RWPE2 (cell line): ENCODE data around the gene ANO6.

ENCODE experiments used
- ATAC-seq: fragments of 200-7000 bp; cut with Tn5 transposase; 3 replicates; pipeline ENCODE4 v1.9.1; 2021; ENCODE audit warnings: low read depth
- DNase-seq: peaks from one replicate; pipeline ENCODE4 v3.0.0-alpha.2; 2020; ENCODE audit warnings: low spot score
- H3K27ac ChIP-seq: fragments of 450-650 bp; 2 replicates; pipeline ENCODE4 v1.5.1; 2017; ENCODE audit warnings: mild to moderate bottlenecking; ENCODE audit not compliant: poor library complexity, severe bottlenecking
- H3K27me3 ChIP-seq: fragments of 250-450 bp; sonication (Bioruptor Pico); 2 replicates; pipeline ENCODE4 v1.5.1; 2021; ENCODE audit warnings: mild to moderate bottlenecking, moderate library complexity; ENCODE audit not compliant: insufficient read depth, poor library complexity, severe bottlenecking
- H3K36me3 ChIP-seq: fragments of 250-450 bp; sonication (Bioruptor Pico); 2 replicates; pipeline ENCODE4 v1.5.1; 2020; ENCODE audit warnings: low read depth, mild to moderate bottlenecking, moderate library complexity
- H3K4me1 ChIP-seq: fragments of 250-450 bp; sonication (Bioruptor Pico); 2 replicates; pipeline ENCODE4 v1.5.1; 2021; ENCODE audit warnings: mild to moderate bottlenecking, moderate library complexity; ENCODE audit not compliant: insufficient read depth, poor library complexity, severe bottlenecking
- H3K4me3 ChIP-seq: fragments of 250-450 bp; sonication (Bioruptor Pico); 2 replicates; pipeline ENCODE4 v1.5.1; 2021; ENCODE audit warnings: mild to moderate bottlenecking, moderate library complexity; ENCODE audit not compliant: severe bottlenecking
- H3K9me3 ChIP-seq: fragments of 250-450 bp; sonication (Bioruptor Pico); 2 replicates; pipeline ENCODE4 v1.5.1; 2021; ENCODE audit warnings: mild to moderate bottlenecking, moderate library complexity; ENCODE audit not compliant: severe bottlenecking
- TF ChIP-seq, protein P1 (sequence below): fragments of 450-650 bp; IDR thresholded peaks from one replicate; pipeline ENCODE4 v1.5.1; 2017; ENCODE audit warnings: mild to moderate bottlenecking, moderate library complexity; ENCODE audit not compliant: poor library complexity, severe bottlenecking

Gene ANO6

GRCh38 chr12:45477526-45477925 is 261.6 kb downstream of the ANO6 start:
- Histone ChIP-seq H3K27me3 (peaks cover 5% of the 10 kb centered on the region), H3K4me3 (no peak overlapping the region), H3K36me3 (no peaks in the 10 kb centered on the region), H3K27ac (no peak overlapping the region), H3K9me3 (no peaks in the 10 kb centered on the region), H3K4me1 (no peaks in the 10 kb centered on the region)
- DNase-seq (no peak), ATAC-seq (no peak)
- TF ChIP-seq, protein P1, sequence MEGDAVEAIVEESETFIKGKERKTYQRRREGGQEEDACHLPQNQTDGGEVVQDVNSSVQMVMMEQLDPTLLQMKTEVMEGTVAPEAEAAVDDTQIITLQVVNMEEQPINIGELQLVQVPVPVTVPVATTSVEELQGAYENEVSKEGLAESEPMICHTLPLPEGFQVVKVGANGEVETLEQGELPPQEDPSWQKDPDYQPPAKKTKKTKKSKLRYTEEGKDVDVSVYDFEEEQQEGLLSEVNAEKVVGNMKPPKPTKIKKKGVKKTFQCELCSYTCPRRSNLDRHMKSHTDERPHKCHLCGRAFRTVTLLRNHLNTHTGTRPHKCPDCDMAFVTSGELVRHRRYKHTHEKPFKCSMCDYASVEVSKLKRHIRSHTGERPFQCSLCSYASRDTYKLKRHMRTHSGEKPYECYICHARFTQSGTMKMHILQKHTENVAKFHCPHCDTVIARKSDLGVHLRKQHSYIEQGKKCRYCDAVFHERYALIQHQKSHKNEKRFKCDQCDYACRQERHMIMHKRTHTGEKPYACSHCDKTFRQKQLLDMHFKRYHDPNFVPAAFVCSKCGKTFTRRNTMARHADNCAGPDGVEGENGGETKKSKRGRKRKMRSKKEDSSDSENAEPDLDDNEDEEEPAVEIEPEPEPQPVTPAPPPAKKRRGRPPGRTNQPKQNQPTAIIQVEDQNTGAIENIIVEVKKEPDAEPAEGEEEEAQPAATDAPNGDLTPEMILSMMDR: no peak

DNA sequence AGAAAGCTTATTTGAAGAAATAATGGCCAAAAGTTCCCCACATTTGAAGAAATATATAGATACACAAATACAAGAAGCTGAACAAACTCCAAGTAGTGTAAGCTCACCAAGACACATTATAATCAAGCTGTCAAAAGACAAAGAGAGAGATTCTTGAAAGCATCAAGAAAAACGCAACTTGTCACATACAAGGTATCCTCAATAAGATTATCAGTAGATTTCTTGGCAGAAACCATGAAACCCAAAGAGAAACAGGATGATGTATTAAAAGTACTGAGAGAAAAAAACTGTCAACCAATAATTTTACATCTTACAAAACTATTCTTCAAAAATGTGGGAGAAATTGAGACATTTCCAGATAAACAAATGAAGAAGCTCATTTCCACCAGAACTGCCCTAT is 263.0 kb downstream of the ANO6 start:
- TF ChIP-seq, protein P1: no peak
- Histone ChIP-seq H3K4me3 (no peak overlapping the region), H3K9me3 (no peaks in the 10 kb centered on the region), H3K36me3 (no peaks in the 10 kb centered on the region), H3K4me1 (no peaks in the 10 kb centered on the region), H3K27me3 (peaks cover 5% of the 10 kb centered on the region), H3K27ac (no peak overlapping the region)
- no peak for DNase-seq
- no peak for ATAC-seq

GRCh38 chr12:45481746-45482145 is 265.9 kb downstream of the ANO6 start:
- no peak overlapping the region for H3K27ac ChIP-seq
- H3K9me3 ChIP-seq: no peaks in the 10 kb centered on the region
- TF ChIP-seq, protein P1: no peak
- H3K36me3 ChIP-seq: no peaks in the 10 kb centered on the region
- H3K4me3 ChIP-seq: no peak overlapping the region
- peaks cover 5% of the 10 kb centered on the region for H3K27me3 ChIP-seq
- no peaks in the 10 kb centered on the region for H3K4me1 ChIP-seq
- ATAC-seq (no peak), DNase-seq (no peak)

- DNase-seq (no peak), ATAC-seq (no peak)
- peaks cover 5% of the 10 kb centered on the region for H3K27me3 ChIP-seq
- H3K27ac ChIP-seq: no peak overlapping the region
- no peaks in the 10 kb centered on the region for H3K36me3 ChIP-seq
- TF ChIP-seq, protein P1: no peak
- no peaks in the 10 kb centered on the region for H3K9me3 ChIP-seq
- H3K4me3 ChIP-seq: no peak overlapping the region
- H3K4me1 ChIP-seq: no peaks in the 10 kb centered on the region
Observed at GRCh38 chr12:45483571-45483970, 267.7 kb downstream of the ANO6 start.
